Endothelial cell of umbilical vein (primary cell): Measurements from ENCODE around the gene SCN3B. TPM values are rescaled to one million over a fixed set of nuclear protein-coding genes. Genes with fewer than 3 reads are reported as not detected.

Experiments used
- BruUV-seq: library from RNA; stranded (reverse); fragments of 400-500 nt; replicated peaks from 2 replicates; lab custom pipeline; 2021; lab: Mats Ljungman, UMichigan
- CTCF ChIA-PET: fragments of 300-600, 350-600 bp; sonication (Branson Sonifier 250); formaldehyde crosslinking; loops from one replicate; lab custom pipeline; 2021; ENCODE audit warnings: antibody characterized with exemption, inconsistent platforms; lab: Charles Lee
- POLR2A ChIA-PET: fragments of 300-600, 350-600 bp; sonication (Branson Sonifier 250); formaldehyde crosslinking; loops from one replicate; lab custom pipeline; 2021; ENCODE audit warnings: antibody characterized with exemption, inconsistent platforms; lab: Charles Lee
- DNase-seq: peaks from one replicate; pipeline ENCODE4 v3.0.0-alpha.2; 2011; ENCODE audit warnings: low read depth, low spot score
- FAIRE-seq: peaks from 2 replicates; lab custom pipeline; 2011; peaks lifted over from hg19 to GRCh38; lab: Jason Lieb, UNC
- H2AFZ ChIP-seq: 2 replicates; pipeline ENCODE4 v1.6.0; 2012; ENCODE audit warnings: low read depth, low read length, control low read depth, inconsistent platforms
- H3K27ac ChIP-seq: 2 replicates; pipeline ENCODE4 v1.5.1; 2011; ENCODE audit warnings: low read depth, mild to moderate bottlenecking, control low read depth, low read length, moderate library complexity; ENCODE audit not compliant: insufficient read depth
- H3K27me3 ChIP-seq, 2 experiments: 2 replicates each; pipeline versions ENCODE4 v1.6.0 to v1.6.1; 2011; ENCODE audit warnings: low read length in 2 of 2, mixed read lengths in 1 of 2; ENCODE audit not compliant: control insufficient read depth in 2 of 2, insufficient read depth in 2 of 2
- H3K36me3 ChIP-seq, 2 experiments: 2 replicates in 1 of 2; 3 replicates in 1 of 2; pipeline ENCODE4 v1.5.1; 2011; ENCODE audit warnings: low read length in 2 of 2, mild to moderate bottlenecking in 1 of 2, moderate library complexity in 1 of 2; ENCODE audit not compliant: control insufficient read depth in 2 of 2, insufficient read depth in 2 of 2; ENCODE audit errors: extremely low read depth in 1 of 2
- H3K4me1 ChIP-seq: 3 replicates; pipeline ENCODE4 v1.5.1; 2011; ENCODE audit warnings: mild to moderate bottlenecking, low read length; ENCODE audit not compliant: control insufficient read depth, insufficient read depth; ENCODE audit errors: extremely low read depth
- H3K4me2 ChIP-seq: 2 replicates; pipeline ENCODE4 v1.6.1; 2011; ENCODE audit warnings: low read length, control low read depth, mixed read lengths; ENCODE audit not compliant: insufficient read depth
- H3K4me3 ChIP-seq, 3 experiments: fragments of 200-600 bp in 1 of 3; sonication (generic), shearing (Covaris generic) in 1 of 3; replicated peaks in 1 of 3; 2 replicates each; pipeline ENCODE4 v1.5.1; 2011 to 2016; ENCODE audit warnings: control low read depth in 3 of 3, low read length in 3 of 3, mild to moderate bottlenecking in 2 of 3, inconsistent platforms in 1 of 3, low read depth in 1 of 3, moderate library complexity in 1 of 3; ENCODE audit not compliant: insufficient read depth in 1 of 3
- H3K79me2 ChIP-seq: 2 replicates; pipeline ENCODE4 v1.6.0; 2012; ENCODE audit warnings: low read length, inconsistent platforms; ENCODE audit not compliant: control insufficient read depth, insufficient read depth
- H3K9ac ChIP-seq: replicated peaks from 2 replicates; pipeline ENCODE3; 2011; ENCODE audit warnings: low read length, control low read depth; ENCODE audit not compliant: insufficient read depth; ENCODE audit errors: extremely low read depth
- H3K9me1 ChIP-seq: replicated peaks from 3 replicates; pipeline ENCODE4 v1.6.0; 2011; ENCODE audit warnings: mild to moderate bottlenecking, low read length; ENCODE audit not compliant: control insufficient read depth, insufficient read depth; ENCODE audit errors: extremely low read depth
- H3K9me3 ChIP-seq: replicated peaks from 2 replicates; pipeline ENCODE4 v1.5.1; 2012; ENCODE audit warnings: low read length, inconsistent platforms; ENCODE audit not compliant: control insufficient read depth, insufficient read depth
- H4K20me1 ChIP-seq: replicated peaks from 2 replicates; pipeline ENCODE3; 2011; ENCODE audit warnings: mild to moderate bottlenecking, low read length; ENCODE audit not compliant: control insufficient read depth, insufficient read depth; ENCODE audit errors: extremely low read depth
- EZH2 ChIP-seq: IDR thresholded peaks from 2 replicates; pipeline ENCODE4 v1.6.1; 2012; ENCODE audit warnings: borderline replicate concordance, low read depth, mild to moderate bottlenecking, moderate library complexity, low read length, inconsistent platforms; ENCODE audit not compliant: severe bottlenecking
- FOS ChIP-seq: IDR thresholded peaks from 2 replicates; pipeline ENCODE4 v1.6.1; 2011; ENCODE audit warnings: mild to moderate bottlenecking, low read length, moderate library complexity, borderline replicate concordance; ENCODE audit not compliant: insufficient read depth
- GATA2 ChIP-seq: IDR thresholded peaks from 2 replicates; pipeline ENCODE4 v1.7.0; 2011; ENCODE audit warnings: low read depth, mild to moderate bottlenecking, moderate library complexity, mixed read lengths, low read length; ENCODE audit not compliant: insufficient read length, insufficient read depth
- JUN ChIP-seq: IDR thresholded peaks from 2 replicates; pipeline ENCODE4 v1.6.1; 2011; ENCODE audit warnings: borderline replicate concordance, low read depth; ENCODE audit not compliant: insufficient read length, insufficient read depth
- MYC ChIP-seq: IDR thresholded peaks from one replicate; pipeline ENCODE4 v1.6.1; 2011; ENCODE audit warnings: mild to moderate bottlenecking, low read depth, low read length
- POLR2A ChIP-seq: IDR thresholded peaks from 2 replicates; pipeline ENCODE4 v1.6.1; 2012; ENCODE audit warnings: low read depth, mild to moderate bottlenecking, control low read depth, low read length
- POLR2AphosphoS5 ChIP-seq: IDR thresholded peaks from 2 replicates; pipeline ENCODE4 v1.6.1; 2012; ENCODE audit warnings: low read depth, mild to moderate bottlenecking, control low read depth, low read length, moderate library complexity; ENCODE audit not compliant: insufficient read depth
- dilution Hi-C: fragments of 300-500 bp; cut with MboI; formaldehyde crosslinking; loops from one replicate; pipeline ENCODE4 v1.15.0; 2019; ENCODE audit warnings: low sequenced_read_pairs; ENCODE audit not compliant: extremely low pct_ligation_motif_present
- intact Hi-C: fragments of 100-400 bp; cut with micrococcal nuclease; formaldehyde crosslinking; loops from one replicate; pipeline ENCODE4 v1.10.0; 2022
- polyA plus RNA-seq, 4 experiments: library from polyadenylated mRNA; depleted of rRNA in 3 of 4; stranded (reverse) in 3 of 4; unstranded in 1 of 4; fragments of >200 nt; gene quantifications; 2 replicates each; pipeline versions ENCODE4 v1.2.1 to v1.2.3, GENCODE V29; 2011 to 2012; ENCODE audit warnings: missing spikeins in 1 of 4
- total RNA-seq: library from RNA; stranded (reverse); gene quantifications from 2 replicates; pipeline ENCODE4 v1.2.3, GENCODE V29; 2021
- TF ChIP-seq, protein P1 (sequence below), 2 donors: IDR thresholded peaks; 1 replicate in 1 of 2; 2 replicates in 1 of 2; pipeline ENCODE4 v1.5.1; 2011; ENCODE audit warnings: low read length in 2 of 2, mild to moderate bottlenecking in 2 of 2, moderate library complexity in 2 of 2, control low read depth in 1 of 2, inconsistent platforms in 1 of 2, low read depth in 1 of 2; ENCODE audit not compliant: insufficient read depth in 1 of 2; ENCODE audit errors: extremely low read depth in 1 of 2
- TF ChIP-seq, protein P2 (sequence below): IDR thresholded peaks from 2 replicates; pipeline ENCODE4 v1.6.1; 2011; ENCODE audit not compliant: insufficient read depth, insufficient read length

Gene SCN3B
- total and polyA plus RNA-seq, 2 donors (not counting 3 experiments of a cell fraction or from before 2014, with no cell fraction given) = 0.72 to 1.4 TPM

DNA sequence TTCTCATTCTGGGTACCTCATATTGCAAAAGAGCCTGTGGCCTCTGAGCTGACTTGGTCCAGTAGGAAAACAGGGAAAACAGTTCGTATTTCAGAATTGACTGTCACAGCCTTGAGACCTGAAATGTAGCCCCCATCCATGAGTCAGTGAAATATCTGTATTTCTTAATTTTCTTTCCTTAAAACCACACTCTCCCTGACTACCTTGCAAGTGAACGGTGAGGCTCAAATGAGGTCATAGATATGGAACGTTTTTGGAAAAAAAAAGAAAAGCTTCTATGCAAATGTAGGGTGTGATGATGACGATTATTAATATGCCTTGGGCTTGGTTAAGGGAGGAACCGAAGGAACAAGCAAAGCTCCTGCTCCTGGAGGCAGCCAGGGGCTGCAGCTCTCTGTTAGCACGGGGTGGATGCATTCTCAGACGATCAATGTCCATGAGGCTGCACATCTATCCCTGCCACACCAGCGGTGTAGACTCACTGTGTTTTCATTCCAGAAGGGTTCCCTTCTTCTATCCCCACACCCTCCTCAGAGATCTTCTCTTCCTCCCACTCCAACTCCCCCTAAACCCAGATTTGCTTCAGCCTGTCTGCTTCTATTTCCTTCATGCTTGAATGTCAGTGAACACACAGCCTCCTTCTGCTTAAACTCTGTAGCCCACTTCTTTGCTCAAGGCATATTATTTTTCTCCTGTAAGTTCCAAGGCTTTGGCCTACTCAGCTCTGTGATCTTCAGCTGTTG is 29.2 kb upstream of the SCN3B start:
- CTCF ChIA-PET = interaction anchor here (1.6 kb wide), 1 partner anchor 13 kb away, joined by 4 read pairs; no protein-coding TSS in a partner anchor

More for the DNA sequence above, 29.2 kb upstream of the SCN3B start:
- no peaks in the 10 kb centered on the region for H3K9me3 ChIP-seq
- intact Hi-C loops (no loop called here), dilution Hi-C loops (no loop called here)
- no peak for TF ChIP-seq GATA2
- no peak for TF ChIP-seq POLR2A
- no peak for TF ChIP-seq FOS
- TF ChIP-seq POLR2AphosphoS5 = no peak
- no peak for TF ChIP-seq EZH2
- TF ChIP-seq, protein P1, sequence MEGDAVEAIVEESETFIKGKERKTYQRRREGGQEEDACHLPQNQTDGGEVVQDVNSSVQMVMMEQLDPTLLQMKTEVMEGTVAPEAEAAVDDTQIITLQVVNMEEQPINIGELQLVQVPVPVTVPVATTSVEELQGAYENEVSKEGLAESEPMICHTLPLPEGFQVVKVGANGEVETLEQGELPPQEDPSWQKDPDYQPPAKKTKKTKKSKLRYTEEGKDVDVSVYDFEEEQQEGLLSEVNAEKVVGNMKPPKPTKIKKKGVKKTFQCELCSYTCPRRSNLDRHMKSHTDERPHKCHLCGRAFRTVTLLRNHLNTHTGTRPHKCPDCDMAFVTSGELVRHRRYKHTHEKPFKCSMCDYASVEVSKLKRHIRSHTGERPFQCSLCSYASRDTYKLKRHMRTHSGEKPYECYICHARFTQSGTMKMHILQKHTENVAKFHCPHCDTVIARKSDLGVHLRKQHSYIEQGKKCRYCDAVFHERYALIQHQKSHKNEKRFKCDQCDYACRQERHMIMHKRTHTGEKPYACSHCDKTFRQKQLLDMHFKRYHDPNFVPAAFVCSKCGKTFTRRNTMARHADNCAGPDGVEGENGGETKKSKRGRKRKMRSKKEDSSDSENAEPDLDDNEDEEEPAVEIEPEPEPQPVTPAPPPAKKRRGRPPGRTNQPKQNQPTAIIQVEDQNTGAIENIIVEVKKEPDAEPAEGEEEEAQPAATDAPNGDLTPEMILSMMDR (IDR thresholded peaks at IDR 0.05; ENCODE audit: extremely low read depth in 1 of 2, insufficient read depth in 1 of 2, low read depth in 1 of 2, low read length in 2 of 2) = no peak
- TF ChIP-seq, protein P2, sequence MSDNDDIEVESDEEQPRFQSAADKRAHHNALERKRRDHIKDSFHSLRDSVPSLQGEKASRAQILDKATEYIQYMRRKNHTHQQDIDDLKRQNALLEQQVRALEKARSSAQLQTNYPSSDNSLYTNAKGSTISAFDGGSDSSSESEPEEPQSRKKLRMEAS = no peak
- no peak for TF ChIP-seq JUN
- TF ChIP-seq MYC = no peak
- no peak overlapping the region for H3K4me3 ChIP-seq
- H3K4me1 ChIP-seq = no peaks in the 10 kb centered on the region
- H4K20me1 ChIP-seq = no peaks in the 10 kb centered on the region
- POLR2A ChIA-PET = no interaction called here
- H3K4me2 ChIP-seq = no peak overlapping the region
- H3K27ac ChIP-seq = no peak overlapping the region
- H3K9me1 ChIP-seq = no peaks in the 10 kb centered on the region
- no peak for DNase-seq
- no peak for FAIRE-seq
- H3K36me3 ChIP-seq = no peaks in the 10 kb centered on the region
- H2AFZ ChIP-seq = no peak overlapping the region
- H3K9ac ChIP-seq = no peak overlapping the region
- no TSS peak for BruUV-seq
- H3K27me3 ChIP-seq = no peaks in the 10 kb centered on the region
- no peaks in the 10 kb centered on the region for H3K79me2 ChIP-seq
